Glomerular visceral epithelial cell (primary cell): ENCODE measurements around the gene AMD1.
"Not testable (repeated sequence)": the region's sequence is repeated elsewhere in the genome, so short reads cannot be mapped to it uniquely, and the experiment has no call there.

Experiments
- DNase-seq: peaks from one replicate; pipeline ENCODE4 v3.0.0-alpha.2; 2016; ENCODE audit errors: extremely low spot score

Gene AMD1

GRCh38 chr6:110873981-110874879, at the start of gene AMD1:
TSS of gene AMD1 (plus strand) at chr6:110874785. CDS start at chr6:110875106, 321 bp downstream.
- peak; percentile 99 for DNase-seq

- DNase-seq, result no peak
These were observed 48.1 kb upstream of the AMD1 start for GRCh38 chr6:110826236-110827129.

- DNase-seq, result no peak
These were observed 46.2 kb upstream of the AMD1 start for GRCh38 chr6:110828396-110828795.

- DNase-seq, result no peak
These were observed 43.2 kb upstream of the AMD1 start for GRCh38 chr6:110831405-110831804.

- DNase-seq, result no peak
These were observed 40.8 kb upstream of the AMD1 start for GRCh38 chr6:110833831-110834230.

- DNase-seq, result not testable (repeated sequence)
These were observed 38.8 kb upstream of the AMD1 start for GRCh38 chr6:110835751-110836150.

- DNase-seq, result no peak
These were observed 33.3 kb upstream of the AMD1 start for GRCh38 chr6:110841266-110841665.

- DNase-seq, result no peak
These were observed 24.8 kb upstream of the AMD1 start for GRCh38 chr6:110849781-110850180.

GRCh38 chr6:110852773-110853172, 21.8 kb upstream of the AMD1 start:
- DNase-seq, result no peak

- DNase-seq, result no peak
These were observed 20.7 kb upstream of the AMD1 start for GRCh38 chr6:110853754-110854477.

GRCh38 chr6:110856296-110856695, 18.3 kb upstream of the AMD1 start:
- no peak for DNase-seq

GRCh38 chr6:110858016-110858415, 16.6 kb upstream of the AMD1 start:
- DNase-seq, result no peak

- no peak for DNase-seq
These were observed 15.9 kb upstream of the AMD1 start for GRCh38 chr6:110858562-110859214.

GRCh38 chr6:110859335-110859792, 15.2 kb upstream of the AMD1 start:
- no peak for DNase-seq

GRCh38 chr6:110864824-110865223, 9.8 kb upstream of the AMD1 start:
- DNase-seq, result no peak

- DNase-seq, result peak; percentile 37
These were observed 429 bp downstream of the AMD1 start for GRCh38 chr6:110874880-110875547.

- peak; percentile 41 for DNase-seq
These were observed 1.1 kb downstream of the AMD1 start for GRCh38 chr6:110875548-110876169.

- peak; percentile 88 for DNase-seq
These were observed 1.7 kb downstream of the AMD1 start for GRCh38 chr6:110876170-110876773.

- no peak for DNase-seq
These were observed 2.4 kb downstream of the AMD1 start for GRCh38 chr6:110876806-110877564.
